Stomach (tissue), 4 donors: ENCODE results near the gene CSDE1.

Experiments
- EP300 ChIP-seq: sonication (generic); formaldehyde crosslinking; IDR thresholded peaks from one replicate; pipeline ENCODE4 v1.6.1; 2017; ENCODE audit warnings: antibody characterized with exemption
- POLR2A ChIP-seq, 4 donors: fragments of 450-650 bp; IDR thresholded peaks; one replicate each; pipeline ENCODE4 v1.6.1; 2016; ENCODE audit warnings: antibody characterized with exemption in 4 of 4, control low read depth in 2 of 4, mild to moderate bottlenecking in 1 of 4, moderate library complexity in 1 of 4
- POLR2AphosphoS5 ChIP-seq, 3 donors: sonication (generic); formaldehyde crosslinking; IDR thresholded peaks; one replicate each; pipeline ENCODE4 v1.6.1; 2016; ENCODE audit warnings: antibody characterized with exemption in 3 of 3
- TF ChIP-seq, protein P1 (sequence below), 7 experiments: fragments of 450-650 bp in 4 of 7; fragments of 200-600 bp in 3 of 7; sonication (generic) in 3 of 7; IDR thresholded peaks; one replicate each; pipeline ENCODE4 v1.5.1; 2016 to 2019; ENCODE audit warnings: antibody characterized with exemption in 7 of 7, control low read depth in 2 of 7, mild to moderate bottlenecking in 1 of 7

- TF ChIP-seq, protein P1, sequence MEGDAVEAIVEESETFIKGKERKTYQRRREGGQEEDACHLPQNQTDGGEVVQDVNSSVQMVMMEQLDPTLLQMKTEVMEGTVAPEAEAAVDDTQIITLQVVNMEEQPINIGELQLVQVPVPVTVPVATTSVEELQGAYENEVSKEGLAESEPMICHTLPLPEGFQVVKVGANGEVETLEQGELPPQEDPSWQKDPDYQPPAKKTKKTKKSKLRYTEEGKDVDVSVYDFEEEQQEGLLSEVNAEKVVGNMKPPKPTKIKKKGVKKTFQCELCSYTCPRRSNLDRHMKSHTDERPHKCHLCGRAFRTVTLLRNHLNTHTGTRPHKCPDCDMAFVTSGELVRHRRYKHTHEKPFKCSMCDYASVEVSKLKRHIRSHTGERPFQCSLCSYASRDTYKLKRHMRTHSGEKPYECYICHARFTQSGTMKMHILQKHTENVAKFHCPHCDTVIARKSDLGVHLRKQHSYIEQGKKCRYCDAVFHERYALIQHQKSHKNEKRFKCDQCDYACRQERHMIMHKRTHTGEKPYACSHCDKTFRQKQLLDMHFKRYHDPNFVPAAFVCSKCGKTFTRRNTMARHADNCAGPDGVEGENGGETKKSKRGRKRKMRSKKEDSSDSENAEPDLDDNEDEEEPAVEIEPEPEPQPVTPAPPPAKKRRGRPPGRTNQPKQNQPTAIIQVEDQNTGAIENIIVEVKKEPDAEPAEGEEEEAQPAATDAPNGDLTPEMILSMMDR (IDR thresholded peaks at IDR 0.05): no peak
- TF ChIP-seq EP300: no peak
- no peak for TF ChIP-seq POLR2AphosphoS5 (IDR thresholded peaks at IDR 0.05)
- TF ChIP-seq POLR2A (IDR thresholded peaks at IDR 0.05): no peak
These were observed 55.9 kb downstream of the CSDE1 start for GRCh38 chr1:114701931-114702330.
